B cell (primary cell): ENCODE results near the gene UBR4. TPM values are rescaled to one million over a fixed set of nuclear protein-coding genes. Genes with fewer than 3 reads are reported as not detected.

Source experiments
- ATAC-seq: fragments of 200-7000 bp; cut with Tn5 transposase; one replicate; pipeline ENCODE4 v1.10.0; 2021; ENCODE audit warnings: low read depth, mild to moderate bottlenecking, moderate number of reproducible peaks, moderate library complexity
- CTCF ChIA-PET: fragments of 350-600 bp; sonication (Branson Sonifier 250); formaldehyde crosslinking; loops from one replicate; lab custom pipeline; 2021; ENCODE audit warnings: antibody characterized with exemption, inconsistent platforms; lab: Charles Lee
- POLR2A ChIA-PET: fragments of 350-600 bp; sonication (Branson Sonifier 250); formaldehyde crosslinking; loops from one replicate; lab custom pipeline; 2021; ENCODE audit warnings: antibody characterized with exemption; lab: Charles Lee
- DNase-seq: peaks from one replicate; pipeline ENCODE4 v3.0.0; 2013
- H2AFZ ChIP-seq: 2 replicates; pipeline ENCODE4 v1.6.1; 2012; ENCODE audit warnings: mild to moderate bottlenecking, low read depth, low read length; ENCODE audit not compliant: insufficient read depth, poor library complexity, severe bottlenecking
- H3K27ac ChIP-seq, 2 donors: 1 replicate in 1 of 2; 2 replicates in 1 of 2; pipeline ENCODE4 v1.5.1; 2012 to 2013; ENCODE audit warnings: low read length in 2 of 2, mild to moderate bottlenecking in 2 of 2, moderate library complexity in 1 of 2
- H3K27me3 ChIP-seq, 4 experiments: fragments of 200-600 bp in 1 of 4; sonication (generic) in 1 of 4; replicated peaks in 1 of 4; 1 replicate in 2 of 4; 2 replicates in 2 of 4; pipeline versions ENCODE4 v1.6.1 to v1.7.0; 2013 to 2016; ENCODE audit warnings: low read length in 3 of 4, mild to moderate bottlenecking in 2 of 4, mixed read lengths in 1 of 4, moderate library complexity in 1 of 4; ENCODE audit not compliant: insufficient read depth in 4 of 4, control insufficient read depth in 3 of 4; ENCODE audit errors: control extremely low read depth in 1 of 4
- H3K36me3 ChIP-seq, 2 experiments: replicated peaks in 1 of 2; 1 replicate in 1 of 2; 2 replicates in 1 of 2; pipeline versions ENCODE4 v1.6.1 to v1.7.1; 2013; ENCODE audit warnings: low read length in 1 of 2; ENCODE audit not compliant: insufficient read depth in 2 of 2, control insufficient read depth in 1 of 2; ENCODE audit errors: control extremely low read depth in 1 of 2, extremely low read depth in 1 of 2
- H3K4me1 ChIP-seq, 2 donors: fragments of 200-600 bp in 1 of 2; sonication (generic) in 1 of 2; 1 replicate in 1 of 2; 2 replicates in 1 of 2; pipeline versions ENCODE4 v1.5.1 to v1.6.1; 2013 to 2017; ENCODE audit warnings: low read length in 2 of 2; ENCODE audit not compliant: control insufficient read depth in 2 of 2, insufficient read depth in 2 of 2
- H3K4me2 ChIP-seq: replicated peaks from 2 replicates; pipeline ENCODE3; 2012; ENCODE audit warnings: mild to moderate bottlenecking, low read depth, low read length; ENCODE audit not compliant: poor library complexity, severe bottlenecking
- H3K4me3 ChIP-seq, 5 experiments: fragments of 200-600 bp in 1 of 5; sonication (generic) in 1 of 5; 1 replicate in 3 of 5; 2 replicates in 2 of 5; pipeline versions ENCODE4 v1.5.1 to v1.7.0; 2011 to 2016; ENCODE audit warnings: low read length in 4 of 5, mild to moderate bottlenecking in 4 of 5, low read depth in 2 of 5, control low read depth in 1 of 5, moderate library complexity in 1 of 5; ENCODE audit not compliant: insufficient read depth in 1 of 5; ENCODE audit errors: control extremely low read depth in 1 of 5, extremely low read depth in 1 of 5
- H3K79me2 ChIP-seq: fragments of 200-600 bp; sonication (generic); one replicate; pipeline ENCODE4 v1.6.0; 2016; ENCODE audit warnings: low read length; ENCODE audit not compliant: control insufficient read depth, insufficient read depth
- H3K9ac ChIP-seq: fragments of 200-600 bp; sonication (generic); 2 replicates; pipeline ENCODE4 v1.6.1; 2017; ENCODE audit warnings: mild to moderate bottlenecking, low read length, moderate library complexity
- H3K9me3 ChIP-seq, 3 donors: one replicate each; pipeline versions ENCODE4 v1.6.1 to v1.7.1; 2013; ENCODE audit warnings: low read length in 2 of 3; ENCODE audit not compliant: control insufficient read depth in 2 of 3, insufficient read depth in 1 of 3; ENCODE audit errors: control extremely low read depth in 1 of 3
- H4K20me1 ChIP-seq: 2 replicates; pipeline ENCODE4 v1.6.0; 2012; ENCODE audit warnings: mild to moderate bottlenecking, low read length; ENCODE audit not compliant: insufficient read depth, control insufficient read depth, poor library complexity, severe bottlenecking
- H3K27ac Mint-ChIP-seq: one replicate; pipeline ENCODE4 v1.8.0; 2021; ENCODE audit warnings: mixed read lengths
- H3K27me3 Mint-ChIP-seq: one replicate; pipeline ENCODE4 v1.8.0; 2021; ENCODE audit warnings: mixed read lengths
- H3K4me1 Mint-ChIP-seq: one replicate; pipeline ENCODE4 v1.8.0; 2021; ENCODE audit warnings: mixed read lengths
- H3K4me3 Mint-ChIP-seq: one replicate; pipeline ENCODE4 v1.8.0; 2021; ENCODE audit warnings: mixed read lengths
- H3K9me3 Mint-ChIP-seq: one replicate; pipeline ENCODE4 v1.8.0; 2022; ENCODE audit warnings: mixed read lengths; ENCODE audit not compliant: insufficient read depth
- CTCF ChIP-seq: fragments of 200-600 bp; IDR thresholded peaks from one replicate; pipeline ENCODE4 v1.8.0; 2022; ENCODE audit warnings: antibody characterized with exemption, mild to moderate bottlenecking
- EZH2 ChIP-seq: IDR thresholded peaks from 2 replicates; pipeline ENCODE4 v1.6.1; 2012; ENCODE audit warnings: borderline replicate concordance, low read depth, mild to moderate bottlenecking, moderate library complexity, low read length; ENCODE audit not compliant: insufficient read depth, poor library complexity, severe bottlenecking
- WGBS: methylation state at CpG from one replicate; pipeline ENCODE4 v1.1.5; 2013; ENCODE audit warnings: missing lambda C conversion rate; ENCODE audit not compliant: insufficient coverage; 5-methylcytosine and 5-hydroxymethylcytosine counted together
- intact Hi-C: fragments of 100-400 bp; cut with micrococcal nuclease; formaldehyde crosslinking; loops from one replicate; pipeline ENCODE4 v1.10.0; 2022
- polyA plus RNA-seq: library from polyadenylated mRNA; depleted of rRNA; stranded (reverse); fragments of >200 nt; gene quantifications from 2 replicates; pipeline ENCODE4 v1.2.3, GENCODE V29; 2012
- total RNA-seq, 2 donors: library from RNA; stranded (reverse); fragments of 120-200 nt in 1 of 2; gene quantifications; 1 replicate in 1 of 2; 2 replicates in 1 of 2; pipeline versions ENCODE4 v1.2.3 to v1.2.4, GENCODE V29; 2013 to 2022

UBR4 gene
- total and polyA plus RNA-seq, 2 donors (not counting 1 experiment from before 2014, with no cell fraction given) = 90.0 to 190 TPM

- intact Hi-C loops = no loop called here
- H2AFZ ChIP-seq = no peak overlapping the region
- WGBS = 98% methylated on average over 8 of the region's 21 CpGs
- TF ChIP-seq CTCF = no peak
- TF ChIP-seq EZH2 = no peak
- Mint-ChIP-seq H3K4me1 (peaks cover 5% of the 10 kb centered on the region), H3K27me3 (no peaks in the 10 kb centered on the region), H3K4me3 (no peak overlapping the region), H3K27ac (no peak overlapping the region), H3K9me3 (no peaks in the 10 kb centered on the region)
- no peak overlapping the region for H3K27ac ChIP-seq
- no peaks in the 10 kb centered on the region for H3K79me2 ChIP-seq
- H3K36me3 ChIP-seq = peaks cover 10 to 93% of the 10 kb centered on the region in 2 experiments
- no peak overlapping the region for H3K4me2 ChIP-seq
- no peaks in the 10 kb centered on the region for H3K9me3 ChIP-seq
- ChIA-PET POLR2A (no interaction called here), CTCF (interaction anchor here (0.5 to 2.1 kb wide), 3 partner anchors 178 to 769 kb away, joined by 3 to 5 read pairs (median 4); no protein-coding TSS in a partner anchor)
- no peak overlapping the region for H3K4me3 ChIP-seq
- H3K27me3 ChIP-seq = no peaks in the 10 kb centered on the region
- no peak overlapping the region for H3K9ac ChIP-seq
- DNase-seq = no peak
- H3K4me1 ChIP-seq = no peaks in the 10 kb centered on the region
- no peaks in the 10 kb centered on the region for H4K20me1 ChIP-seq
- no peak for ATAC-seq
Observed at GRCh38 chr1:19086176-19086875, 123.7 kb downstream of the UBR4 start.

DNA sequence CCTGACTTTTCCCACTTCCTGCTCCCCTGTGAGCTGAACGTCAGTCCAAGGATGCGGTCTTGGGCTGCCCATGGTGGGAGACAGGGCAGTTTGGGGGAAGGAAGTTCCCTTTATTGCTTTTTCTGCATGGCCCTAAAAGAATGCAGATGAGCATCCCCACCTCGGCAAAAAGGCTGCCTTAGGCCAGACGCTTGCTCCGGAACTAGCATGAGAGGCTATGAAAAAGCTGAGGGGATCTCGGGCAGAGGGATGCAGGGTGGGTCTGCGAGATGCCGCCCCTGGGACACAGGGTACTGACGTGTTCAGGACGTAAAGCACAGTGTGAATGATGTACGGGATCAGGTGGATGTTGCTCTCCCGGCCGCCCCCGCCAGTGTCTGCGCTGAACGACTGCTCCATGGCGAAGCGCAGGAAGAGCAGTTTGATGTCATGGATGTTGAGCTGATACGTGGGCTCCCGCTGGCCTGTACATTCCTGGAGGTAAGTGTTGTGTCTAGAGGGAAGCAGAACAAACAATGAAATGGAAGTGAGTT, 125.8 kb downstream of the UBR4 start:
- ChIA-PET CTCF (interaction anchor here (1.5 to 2.1 kb wide), 2 partner anchors 171 to 200 kb away, joined by 3 to 5 read pairs; no protein-coding TSS in a partner anchor), POLR2A (no interaction called here)
- H3K36me3 ChIP-seq = peaks cover 4 to 96% of the 10 kb centered on the region in 2 experiments
- TF ChIP-seq EZH2 (no peak), CTCF (no peak)
- no peaks in the 10 kb centered on the region for H3K4me1 ChIP-seq
- H3K27ac Mint-ChIP-seq = no peak overlapping the region
- H3K4me2 ChIP-seq = no peak overlapping the region
- peaks cover 5% of the 10 kb centered on the region for H3K4me1 Mint-ChIP-seq
- no peaks in the 10 kb centered on the region for H3K27me3 Mint-ChIP-seq
- no peak overlapping the region for H3K27ac ChIP-seq
- intact Hi-C loops = no loop called here
- no peak overlapping the region for H3K9ac ChIP-seq
- no peak overlapping the region for H3K4me3 ChIP-seq
- 97% methylated on average over 20 of the region's 20 CpGs for WGBS
- H3K79me2 ChIP-seq = no peaks in the 10 kb centered on the region
- DNase-seq (no peak), ATAC-seq (no peak)
- no peak overlapping the region for H3K4me3 Mint-ChIP-seq
- no peaks in the 10 kb centered on the region for H4K20me1 ChIP-seq
- H2AFZ ChIP-seq = no peak overlapping the region
- H3K9me3 ChIP-seq = no peaks in the 10 kb centered on the region
- H3K27me3 ChIP-seq = no peaks in the 10 kb centered on the region
- H3K9me3 Mint-ChIP-seq = no peaks in the 10 kb centered on the region
